ENCODE data around the gene BCAP31.

DNA sequence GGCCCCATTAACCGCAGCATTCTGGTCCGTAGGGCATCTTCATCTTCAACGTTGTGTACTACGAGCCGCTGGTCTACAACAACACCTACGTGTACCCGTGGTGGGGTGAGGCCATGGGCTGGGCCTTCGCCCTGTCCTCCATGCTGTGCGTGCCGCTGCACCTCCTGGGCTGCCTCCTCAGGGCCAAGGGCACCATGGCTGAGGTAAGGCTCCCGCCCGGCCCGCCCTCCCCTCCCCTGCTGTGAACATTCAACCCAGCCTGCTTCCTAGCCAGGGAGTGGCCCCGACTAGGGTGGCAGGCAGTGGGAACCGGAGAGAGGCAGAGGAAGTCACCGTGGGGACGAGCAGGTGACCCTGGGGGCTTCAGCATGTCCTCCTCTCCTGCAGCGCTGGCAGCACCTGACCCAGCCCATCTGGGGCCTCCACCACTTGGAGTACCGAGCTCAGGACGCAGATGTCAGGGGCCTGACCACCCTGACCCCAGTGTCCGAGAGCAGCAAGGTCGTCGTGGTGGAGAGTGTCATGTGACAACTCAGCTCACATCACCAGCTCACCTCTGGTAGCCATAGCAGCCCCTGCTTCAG is 29.4 kb downstream of the BCAP31 start:
- TF ChIP-seq, protein P1, sequence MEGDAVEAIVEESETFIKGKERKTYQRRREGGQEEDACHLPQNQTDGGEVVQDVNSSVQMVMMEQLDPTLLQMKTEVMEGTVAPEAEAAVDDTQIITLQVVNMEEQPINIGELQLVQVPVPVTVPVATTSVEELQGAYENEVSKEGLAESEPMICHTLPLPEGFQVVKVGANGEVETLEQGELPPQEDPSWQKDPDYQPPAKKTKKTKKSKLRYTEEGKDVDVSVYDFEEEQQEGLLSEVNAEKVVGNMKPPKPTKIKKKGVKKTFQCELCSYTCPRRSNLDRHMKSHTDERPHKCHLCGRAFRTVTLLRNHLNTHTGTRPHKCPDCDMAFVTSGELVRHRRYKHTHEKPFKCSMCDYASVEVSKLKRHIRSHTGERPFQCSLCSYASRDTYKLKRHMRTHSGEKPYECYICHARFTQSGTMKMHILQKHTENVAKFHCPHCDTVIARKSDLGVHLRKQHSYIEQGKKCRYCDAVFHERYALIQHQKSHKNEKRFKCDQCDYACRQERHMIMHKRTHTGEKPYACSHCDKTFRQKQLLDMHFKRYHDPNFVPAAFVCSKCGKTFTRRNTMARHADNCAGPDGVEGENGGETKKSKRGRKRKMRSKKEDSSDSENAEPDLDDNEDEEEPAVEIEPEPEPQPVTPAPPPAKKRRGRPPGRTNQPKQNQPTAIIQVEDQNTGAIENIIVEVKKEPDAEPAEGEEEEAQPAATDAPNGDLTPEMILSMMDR (IDR thresholded peaks at IDR 0.05; ENCODE audit: insufficient read depth, low read depth, low read length), result no peak
- TF ChIP-seq EZH2 (IDR thresholded peaks at IDR 0.05; ENCODE audit: insufficient read depth, low read length), result no peak

All from astrocyte (in vitro differentiated cells and primary cell).